Activated CD8-positive, alpha-beta T cell treated with anti-CD3 and anti-CD28 coated beads for 36 hours (primary cell): ENCODE results near the gene TRIM14. TPM values are rescaled to one million over a fixed set of nuclear protein-coding genes. Genes with fewer than 3 reads are reported as not detected.
"Not testable (repeated sequence)": the region's sequence is repeated elsewhere in the genome, so short reads cannot be mapped to it uniquely, and the experiment has no call there.

ENCODE experiments used
- ATAC-seq: fragments of 200-7000 bp; cut with Tn5 transposase; one replicate; pipeline ENCODE4 v1.10.0; 2021; ENCODE audit warnings: mild to moderate bottlenecking, moderate library complexity
- CTCF ChIA-PET: fragments of 350-600 bp; sonication (Branson Sonifier 250); formaldehyde crosslinking; loops from one replicate; lab custom pipeline; 2021; ENCODE audit warnings: antibody characterized with exemption; lab: Charles Lee
- POLR2A ChIA-PET: fragments of 350-600 bp; sonication (Branson Sonifier 250); formaldehyde crosslinking; loops from one replicate; lab custom pipeline; 2021; ENCODE audit warnings: antibody characterized with exemption; lab: Charles Lee
- DNase-seq: peaks from one replicate; pipeline ENCODE4 v3.0.0-alpha.2; 2020
- H3K27ac Mint-ChIP-seq: one replicate; pipeline ENCODE4 v1.8.0; 2021; ENCODE audit warnings: mild to moderate bottlenecking, mixed read lengths
- H3K27me3 Mint-ChIP-seq: one replicate; pipeline ENCODE4 v1.8.0; 2021; ENCODE audit warnings: mixed read lengths
- H3K36me3 Mint-ChIP-seq: one replicate; pipeline ENCODE4 v1.8.0; 2021; ENCODE audit warnings: low read depth, mixed read lengths
- H3K4me1 Mint-ChIP-seq: one replicate; pipeline ENCODE4 v1.8.0; 2021; ENCODE audit warnings: low read depth, mixed read lengths
- H3K4me3 Mint-ChIP-seq: one replicate; pipeline ENCODE4 v1.8.0; 2021; ENCODE audit warnings: mild to moderate bottlenecking, moderate library complexity, mixed read lengths
- H3K9me3 Mint-ChIP-seq: one replicate; pipeline ENCODE4 v1.8.0; 2021; ENCODE audit warnings: mixed read lengths
- intact Hi-C: fragments of 100-400 bp; cut with micrococcal nuclease; formaldehyde crosslinking; loops from one replicate; pipeline ENCODE4 v1.10.0; 2022
- total RNA-seq, 2 experiments: library from RNA; stranded (reverse); gene quantifications; one replicate each; pipeline ENCODE4 v1.2.3, GENCODE V29; 2021
- TF ChIP-seq, protein P1 (sequence below): fragments of 200-600 bp; IDR thresholded peaks from one replicate; pipeline ENCODE4 v1.8.0; 2022; ENCODE audit warnings: antibody characterized with exemption, mild to moderate bottlenecking

Gene TRIM14
- total RNA-seq, 2 experiments from 2014 or later = 39.6 to 41.8 TPM

DNA sequence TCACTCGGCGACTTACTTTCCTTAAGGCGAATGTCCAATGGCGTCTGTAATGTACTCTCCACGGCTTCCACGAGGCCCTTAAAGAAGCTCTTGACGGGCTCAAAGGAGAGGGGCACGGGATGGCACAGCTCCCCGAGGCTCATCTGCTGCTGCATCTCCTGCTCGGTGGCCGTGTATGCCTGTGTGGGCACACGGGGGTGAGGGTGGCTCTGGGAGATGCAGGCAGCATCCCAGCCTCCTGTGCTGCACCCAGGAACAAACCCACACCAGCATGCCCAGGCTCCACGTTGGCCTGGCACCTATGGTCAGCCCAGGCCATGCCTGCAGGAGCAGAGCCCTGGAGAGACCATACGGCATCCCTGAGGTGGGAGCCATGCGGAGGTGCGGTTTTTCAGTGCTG is 24.2 kb downstream of the TRIM14 start:
- no peak for ATAC-seq
- TF ChIP-seq, protein P1, sequence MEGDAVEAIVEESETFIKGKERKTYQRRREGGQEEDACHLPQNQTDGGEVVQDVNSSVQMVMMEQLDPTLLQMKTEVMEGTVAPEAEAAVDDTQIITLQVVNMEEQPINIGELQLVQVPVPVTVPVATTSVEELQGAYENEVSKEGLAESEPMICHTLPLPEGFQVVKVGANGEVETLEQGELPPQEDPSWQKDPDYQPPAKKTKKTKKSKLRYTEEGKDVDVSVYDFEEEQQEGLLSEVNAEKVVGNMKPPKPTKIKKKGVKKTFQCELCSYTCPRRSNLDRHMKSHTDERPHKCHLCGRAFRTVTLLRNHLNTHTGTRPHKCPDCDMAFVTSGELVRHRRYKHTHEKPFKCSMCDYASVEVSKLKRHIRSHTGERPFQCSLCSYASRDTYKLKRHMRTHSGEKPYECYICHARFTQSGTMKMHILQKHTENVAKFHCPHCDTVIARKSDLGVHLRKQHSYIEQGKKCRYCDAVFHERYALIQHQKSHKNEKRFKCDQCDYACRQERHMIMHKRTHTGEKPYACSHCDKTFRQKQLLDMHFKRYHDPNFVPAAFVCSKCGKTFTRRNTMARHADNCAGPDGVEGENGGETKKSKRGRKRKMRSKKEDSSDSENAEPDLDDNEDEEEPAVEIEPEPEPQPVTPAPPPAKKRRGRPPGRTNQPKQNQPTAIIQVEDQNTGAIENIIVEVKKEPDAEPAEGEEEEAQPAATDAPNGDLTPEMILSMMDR = no peak
- Mint-ChIP-seq H3K36me3 (peaks cover 54% of the 10 kb centered on the region), H3K4me1 (peaks cover 33% of the 10 kb centered on the region), H3K4me3 (no peak overlapping the region), H3K9me3 (no peaks in the 10 kb centered on the region), H3K27ac (no peak overlapping the region), H3K27me3 (no peaks in the 10 kb centered on the region)
- ChIA-PET POLR2A (no interaction called here), CTCF (no interaction called here)
- intact Hi-C loops = no loop called here
- DNase-seq = no peak

- ChIA-PET CTCF (interaction anchor here (1.9 kb wide), 1 partner anchor 24 kb away, joined by 4 read pairs; no protein-coding TSS in a partner anchor), POLR2A (interaction anchor here (1.3 kb wide), 1 partner anchor 14 kb away, joined by 3 read pairs; no protein-coding TSS in a partner anchor)
- no peak for ATAC-seq
These were observed 24.7 kb downstream of the TRIM14 start for GRCh38 chr9:98094316-98094715.

DNA sequence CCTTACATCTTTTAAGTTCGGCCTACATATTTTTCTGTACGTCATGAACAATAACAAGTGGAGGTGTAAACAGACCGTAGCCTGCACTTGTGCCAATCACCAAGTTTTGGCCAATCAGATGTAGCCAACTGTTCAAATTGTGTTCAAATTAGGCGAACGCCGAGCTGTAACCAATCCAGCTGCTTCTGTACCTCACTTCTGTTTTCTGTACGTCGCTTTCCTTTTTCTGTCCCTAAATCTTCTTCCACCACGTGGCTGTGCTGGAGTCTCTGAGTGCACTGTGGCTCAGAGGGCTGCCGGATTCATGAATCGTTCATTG is 26.4 kb downstream of the TRIM14 start:
- peaks cover 17% of the 10 kb centered on the region for H3K4me1 Mint-ChIP-seq
- no peak overlapping the region for H3K27ac Mint-ChIP-seq
- CTCF ChIA-PET = interaction anchor here (1.1 to 1.9 kb wide), 2 partner anchors 19 to 25 kb away, joined by 4 read pairs; no protein-coding TSS in a partner anchor
- TF ChIP-seq, protein P1 = no peak
- DNase-seq (no peak), ATAC-seq (no peak)
- H3K4me3 Mint-ChIP-seq = no peak overlapping the region
- H3K27me3 Mint-ChIP-seq = no peaks in the 10 kb centered on the region
- H3K9me3 Mint-ChIP-seq = no peaks in the 10 kb centered on the region
- intact Hi-C loops = no loop called here
- H3K36me3 Mint-ChIP-seq = peaks cover 41% of the 10 kb centered on the region
- POLR2A ChIA-PET = interaction anchor here (1.2 to 2.4 kb wide), 3 partner anchors 9 to 26 kb away, joined by 3 to 8 read pairs (median 6); partner anchors contain the start of gene TRIM14

More at GRCh38 chr9:98094316-98094715, 24.7 kb downstream of the TRIM14 start:
- Mint-ChIP-seq H3K27me3 (no peaks in the 10 kb centered on the region), H3K36me3 (peaks cover 49% of the 10 kb centered on the region), H3K27ac (no peak overlapping the region), H3K4me3 (no peak overlapping the region), H3K4me1 (peaks cover 28% of the 10 kb centered on the region), H3K9me3 (no peaks in the 10 kb centered on the region)
- intact Hi-C loops = no loop called here
- TF ChIP-seq, protein P1 = no peak
- DNase-seq = no peak

DNA sequence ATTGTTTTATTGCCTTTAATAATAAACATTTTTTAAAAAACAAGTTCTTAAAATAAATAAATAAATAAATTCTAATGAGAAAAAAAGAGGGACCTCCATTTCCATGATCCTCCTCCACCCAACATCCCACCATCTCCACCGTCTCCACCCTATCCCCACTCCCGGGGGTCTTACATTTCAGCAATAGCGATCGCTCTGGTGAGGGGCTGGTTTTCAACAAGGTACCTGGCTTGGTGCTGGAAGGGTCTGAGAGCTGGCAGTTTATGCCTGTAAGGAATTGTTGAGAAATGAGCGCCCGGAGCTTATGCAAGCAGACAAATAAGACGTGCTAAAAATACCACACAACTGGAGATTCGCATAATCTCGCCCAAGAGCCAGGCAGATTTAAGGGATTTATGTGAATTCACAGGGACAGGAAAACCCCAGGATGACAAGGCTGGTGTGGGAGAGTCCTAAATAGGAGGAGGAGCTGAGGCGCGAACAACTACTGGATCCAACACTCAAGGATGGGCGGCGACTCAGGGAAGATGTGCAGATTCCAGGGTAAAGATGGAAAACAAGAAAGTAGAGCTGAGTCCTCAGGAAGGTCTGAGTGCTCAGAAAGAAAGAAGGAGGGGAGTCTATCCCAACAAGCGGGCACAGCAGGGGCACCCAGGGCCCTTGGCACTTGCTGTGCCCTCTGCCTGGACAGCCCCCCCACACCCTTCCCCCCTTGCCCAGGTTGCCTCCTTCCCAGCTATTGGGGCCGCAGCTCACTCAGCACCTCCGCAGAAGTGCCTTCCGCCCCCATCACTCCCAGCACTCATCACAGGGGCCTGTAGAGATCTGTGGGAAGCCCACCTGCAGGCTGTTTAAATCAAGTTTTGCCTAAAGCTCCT is 27.0 kb downstream of the TRIM14 start:
- no peaks in the 10 kb centered on the region for H3K9me3 Mint-ChIP-seq
- DNase-seq (no peak), ATAC-seq (no peak)
- H3K36me3 Mint-ChIP-seq = peaks cover 37% of the 10 kb centered on the region
- POLR2A ChIA-PET = interaction anchor here (1.1 to 2.4 kb wide), 4 partner anchors 10 to 105 kb away, joined by 3 to 8 read pairs (median 4); partner anchors contain the start of gene TRIM14
- H3K27me3 Mint-ChIP-seq = no peaks in the 10 kb centered on the region
- CTCF ChIA-PET = interaction anchor here (1.1 kb wide), 1 partner anchor 18 kb away, joined by 4 read pairs; no protein-coding TSS in a partner anchor
- intact Hi-C loops = no loop called here
- H3K27ac Mint-ChIP-seq = no peak overlapping the region
- peaks cover 11% of the 10 kb centered on the region for H3K4me1 Mint-ChIP-seq
- TF ChIP-seq, protein P1 = no peak
- no peak overlapping the region for H3K4me3 Mint-ChIP-seq

- intact Hi-C loops, H3K9me3 Mint-ChIP-seq, H3K27me3 Mint-ChIP-seq, H3K4me3 Mint-ChIP-seq, ATAC-seq, DNase-seq, H3K27ac Mint-ChIP-seq: not testable (repeated sequence)
- H3K4me1 Mint-ChIP-seq = peaks cover 11% of the 10 kb centered on the region
- POLR2A ChIA-PET = interaction anchor here (0.6 to 1.1 kb wide), 3 partner anchors 34 to 166 kb away, joined by 3 read pairs; partner anchors contain the start of gene NANS
- H3K36me3 Mint-ChIP-seq = peaks cover 36% of the 10 kb centered on the region
- CTCF ChIA-PET = interaction anchor here (0.6 to 3.6 kb wide), 2 partner anchors 10 to 16 kb away, joined by 3 to 19 read pairs; no protein-coding TSS in a partner anchor
These were observed 28.3 kb downstream of the TRIM14 start for GRCh38 chr9:98090674-98091073.
